ENCODE measurements around the gene TAS2R60. TPM values are rescaled to one million over a fixed set of nuclear protein-coding genes. Genes with fewer than 3 reads are reported as not detected.

Gene TAS2R60
- total and polyA plus RNA-seq, 2 donors (not counting 3 experiments of a cell fraction or from before 2014, with no cell fraction given): not detected

DNA sequence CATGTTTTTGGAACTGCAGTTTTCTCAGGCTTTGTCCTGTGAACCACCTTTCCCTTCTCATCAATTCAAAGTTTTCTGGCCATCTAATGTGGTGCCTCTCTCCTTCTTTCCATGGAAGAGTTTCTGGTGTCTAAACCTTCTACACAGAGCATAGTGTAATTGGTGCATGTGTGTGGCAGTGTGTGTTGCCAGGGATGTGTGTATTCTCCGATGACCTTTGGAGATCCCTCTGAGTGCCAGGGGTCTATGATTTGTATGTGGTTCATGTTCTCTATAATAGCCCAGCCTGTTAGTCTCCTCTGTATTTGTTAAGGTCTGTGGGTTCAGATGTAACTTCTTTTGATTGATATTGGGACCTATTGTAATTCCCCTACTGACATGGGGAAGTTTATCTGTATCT, 1.5 kb downstream of the TAS2R60 start:
- Histone ChIP-seq H3K27me3 (ENCODE audit: control insufficient read depth in 2 of 2, insufficient read depth in 2 of 2, low read length in 2 of 2) (peaks cover 0 to 2% of the 10 kb centered on the region in 2 experiments), H3K4me1 (ENCODE audit: control insufficient read depth, extremely low read depth, insufficient read depth, low read length) (peaks cover 10% of the 10 kb centered on the region), H3K4me2 (ENCODE audit: insufficient read depth, low read length) (no peak overlapping the region), H3K4me3 (replicated peaks in 1 of 3; ENCODE audit: insufficient read depth in 1 of 3, low read depth in 1 of 3, low read length in 3 of 3) (no peak overlapping the region), H2AFZ (ENCODE audit: low read depth, low read length) (no peak overlapping the region), H3K9me3 (replicated peaks; ENCODE audit: control insufficient read depth, insufficient read depth, low read length) (no peaks in the 10 kb centered on the region), H4K20me1 (replicated peaks; ENCODE audit: control insufficient read depth, extremely low read depth, insufficient read depth, low read length) (no peaks in the 10 kb centered on the region), H3K9ac (replicated peaks; ENCODE audit: extremely low read depth, insufficient read depth, low read length) (no peak overlapping the region), H3K79me2 (ENCODE audit: control insufficient read depth, insufficient read depth, low read length) (no peaks in the 10 kb centered on the region), H3K27ac (ENCODE audit: insufficient read depth, low read depth, low read length) (no peak overlapping the region), H3K36me3 (ENCODE audit: control insufficient read depth in 2 of 2, extremely low read depth in 1 of 2, insufficient read depth in 2 of 2, low read length in 2 of 2) (no peaks in the 10 kb centered on the region), H3K9me1 (replicated peaks; ENCODE audit: control insufficient read depth, extremely low read depth, insufficient read depth, low read length) (no peaks in the 10 kb centered on the region)
- dilution Hi-C loops (cut with MboI; ENCODE audit: extremely low pct_ligation_motif_present, low sequenced_read_pairs) (no loop called here), intact Hi-C loops (cut with micrococcal nuclease) (no loop called here)
- ChIA-PET POLR2A (no interaction called here), CTCF (no interaction called here)
- TF ChIP-seq, protein P1, sequence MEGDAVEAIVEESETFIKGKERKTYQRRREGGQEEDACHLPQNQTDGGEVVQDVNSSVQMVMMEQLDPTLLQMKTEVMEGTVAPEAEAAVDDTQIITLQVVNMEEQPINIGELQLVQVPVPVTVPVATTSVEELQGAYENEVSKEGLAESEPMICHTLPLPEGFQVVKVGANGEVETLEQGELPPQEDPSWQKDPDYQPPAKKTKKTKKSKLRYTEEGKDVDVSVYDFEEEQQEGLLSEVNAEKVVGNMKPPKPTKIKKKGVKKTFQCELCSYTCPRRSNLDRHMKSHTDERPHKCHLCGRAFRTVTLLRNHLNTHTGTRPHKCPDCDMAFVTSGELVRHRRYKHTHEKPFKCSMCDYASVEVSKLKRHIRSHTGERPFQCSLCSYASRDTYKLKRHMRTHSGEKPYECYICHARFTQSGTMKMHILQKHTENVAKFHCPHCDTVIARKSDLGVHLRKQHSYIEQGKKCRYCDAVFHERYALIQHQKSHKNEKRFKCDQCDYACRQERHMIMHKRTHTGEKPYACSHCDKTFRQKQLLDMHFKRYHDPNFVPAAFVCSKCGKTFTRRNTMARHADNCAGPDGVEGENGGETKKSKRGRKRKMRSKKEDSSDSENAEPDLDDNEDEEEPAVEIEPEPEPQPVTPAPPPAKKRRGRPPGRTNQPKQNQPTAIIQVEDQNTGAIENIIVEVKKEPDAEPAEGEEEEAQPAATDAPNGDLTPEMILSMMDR (IDR thresholded peaks at IDR 0.05; ENCODE audit: extremely low read depth in 1 of 2, insufficient read depth in 1 of 2, low read depth in 1 of 2, low read length in 2 of 2): no peak
- no peak for TF ChIP-seq JUN (IDR thresholded peaks at IDR 0.05; ENCODE audit: borderline replicate concordance, insufficient read depth, insufficient read length, low read depth)
- no peak for TF ChIP-seq GATA2 (IDR thresholded peaks at IDR 0.05; ENCODE audit: insufficient read depth, insufficient read length, low read depth, low read length)
- no peak for TF ChIP-seq MYC (IDR thresholded peaks at IDR 0.05; ENCODE audit: low read depth, low read length)
- TF ChIP-seq, protein P2, sequence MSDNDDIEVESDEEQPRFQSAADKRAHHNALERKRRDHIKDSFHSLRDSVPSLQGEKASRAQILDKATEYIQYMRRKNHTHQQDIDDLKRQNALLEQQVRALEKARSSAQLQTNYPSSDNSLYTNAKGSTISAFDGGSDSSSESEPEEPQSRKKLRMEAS (IDR thresholded peaks at IDR 0.05; ENCODE audit: insufficient read depth, insufficient read length): no peak
- no peak for TF ChIP-seq FOS (IDR thresholded peaks at IDR 0.05; ENCODE audit: borderline replicate concordance, insufficient read depth, low read length)
- TF ChIP-seq EZH2 (IDR thresholded peaks at IDR 0.05; ENCODE audit: borderline replicate concordance, low read depth, low read length, severe bottlenecking): no peak
- no peak for TF ChIP-seq POLR2A (IDR thresholded peaks at IDR 0.05; ENCODE audit: low read depth, low read length)
- TF ChIP-seq POLR2AphosphoS5 (IDR thresholded peaks at IDR 0.05; ENCODE audit: insufficient read depth, low read depth, low read length): no peak
- no TSS peak for BruUV-seq (replicated peaks)
- no peak for DNase-seq (ENCODE audit: low read depth, low spot score)
- no peak for FAIRE-seq
